Neural cell (in vitro differentiated cells): ENCODE measurements around the gene GSE1. TPM values are rescaled to one million over a fixed set of nuclear protein-coding genes. Genes with fewer than 3 reads are reported as not detected.

Source experiments
- H2AFZ ChIP-seq: fragments of 200-600, 300-800 bp; sonication (generic), shearing (Covaris generic); 2 replicates; pipeline ENCODE4 v1.6.0; 2014; ENCODE audit warnings: low read depth, mild to moderate bottlenecking, antibody characterized with exemption, low read length, moderate library complexity
- H3F3A ChIP-seq: fragments of 200-600 bp; shearing (Covaris generic); 2 replicates; pipeline ENCODE4 v1.6.1; 2016; ENCODE audit warnings: mild to moderate bottlenecking, moderate library complexity, mixed read lengths, antibody characterized with exemption, low read length; ENCODE audit not compliant: insufficient read depth, poor library complexity, severe bottlenecking
- H3K27ac ChIP-seq: fragments of 200-600, 300-800 bp; sonication (generic), shearing (Covaris generic); 2 replicates; pipeline ENCODE4 v1.5.1; 2014; ENCODE audit warnings: mild to moderate bottlenecking, low read length, moderate library complexity
- H3K27me3 ChIP-seq: fragments of 300-800, 200-600 bp; sonication (generic), shearing (Covaris generic); 2 replicates; pipeline ENCODE4 v1.6.0; 2014; ENCODE audit warnings: mild to moderate bottlenecking, low read depth, low read length, moderate library complexity; ENCODE audit not compliant: insufficient read depth
- H3K36me3 ChIP-seq: fragments of 300-800, 200-600 bp; sonication (generic), shearing (Covaris generic); 2 replicates; pipeline ENCODE4 v1.5.1; 2014; ENCODE audit warnings: mild to moderate bottlenecking, antibody characterized with exemption, low read length, moderate library complexity; ENCODE audit not compliant: insufficient read depth
- H3K4me2 ChIP-seq: fragments of 300-800, 200-600 bp; sonication (generic), shearing (Covaris generic); 2 replicates; pipeline ENCODE4 v1.6.0; 2014; ENCODE audit warnings: mild to moderate bottlenecking, low read length
- H3K4me3 ChIP-seq: fragments of 300-800, 200-600 bp; sonication (generic), shearing (Covaris generic); 2 replicates; pipeline ENCODE4 v1.5.1; 2014; ENCODE audit warnings: mild to moderate bottlenecking, low read length, moderate library complexity
- H3K79me2 ChIP-seq: fragments of 200-600 bp; shearing (Covaris generic); replicated peaks from 2 replicates; pipeline ENCODE4 v1.6.0; 2014; ENCODE audit warnings: mild to moderate bottlenecking, low read length, moderate library complexity; ENCODE audit not compliant: insufficient read depth
- H3K9ac ChIP-seq: fragments of 300-800, 200-600 bp; sonication (generic), shearing (Covaris generic); 2 replicates; pipeline ENCODE4 v1.6.1; 2016; ENCODE audit warnings: mild to moderate bottlenecking, low read length, mixed read lengths
- H3K9me2 ChIP-seq: fragments of 200-600 bp; shearing (Covaris generic); 2 replicates; pipeline ENCODE4 v1.6.1; 2016; ENCODE audit warnings: mild to moderate bottlenecking, low read length, mixed read lengths; ENCODE audit not compliant: insufficient read depth
- H3K9me3 ChIP-seq: fragments of 200-600, 300-800 bp; sonication (generic), shearing (Covaris generic); 2 replicates; pipeline ENCODE4 v1.6.1; 2016; ENCODE audit warnings: mild to moderate bottlenecking, mixed run types, low read length, moderate library complexity, mixed read lengths
- H4K20me1 ChIP-seq: fragments of 200-600 bp; shearing (Covaris generic); 2 replicates; pipeline ENCODE4 v1.6.1; 2016; ENCODE audit warnings: mild to moderate bottlenecking, mixed run types; ENCODE audit not compliant: insufficient read depth
- CTCF ChIP-seq: fragments of 450-650 bp; IDR thresholded peaks from 2 replicates; pipeline ENCODE4 v1.5.1; 2014; ENCODE audit warnings: antibody characterized with exemption, mild to moderate bottlenecking, moderate library complexity; ENCODE audit not compliant: poor library complexity, severe bottlenecking
- EP300 ChIP-seq: fragments of 450-650 bp; conservative IDR thresholded peaks from 2 replicates; pipeline ENCODE4 v1.6.1; 2014; ENCODE audit warnings: antibody characterized with exemption, mild to moderate bottlenecking, moderate library complexity; ENCODE audit not compliant: poor library complexity, severe bottlenecking
- EZH2 ChIP-seq: fragments of 200-600, 300-800 bp; shearing (Covaris generic), sonication (generic); IDR thresholded peaks from 2 replicates; pipeline ENCODE4 v1.6.1; 2014; ENCODE audit warnings: antibody characterized with exemption, low read length, borderline replicate concordance, mild to moderate bottlenecking; ENCODE audit not compliant: insufficient read depth, poor library complexity, severe bottlenecking
- MXI1 ChIP-seq: fragments of 450-650 bp; conservative IDR thresholded peaks from 2 replicates; pipeline ENCODE4 v1.6.1; 2014; ENCODE audit warnings: antibody characterized with exemption, mild to moderate bottlenecking; ENCODE audit not compliant: poor library complexity, severe bottlenecking
- POLR2AphosphoS5 ChIP-seq: IDR thresholded peaks from 2 replicates; pipeline ENCODE4 v1.6.1; 2012
- RAD21 ChIP-seq: fragments of 450-650 bp; conservative IDR thresholded peaks from 2 replicates; pipeline ENCODE4 v1.6.1; 2014; ENCODE audit warnings: antibody characterized with exemption, mild to moderate bottlenecking, moderate library complexity
- REST ChIP-seq: IDR thresholded peaks from 2 replicates; pipeline ENCODE4 v1.6.1; 2012; ENCODE audit warnings: borderline replicate concordance
- SMC3 ChIP-seq: fragments of 450-650 bp; conservative IDR thresholded peaks from 2 replicates; pipeline ENCODE4 v1.6.1; 2014; ENCODE audit warnings: antibody characterized with exemption, mild to moderate bottlenecking, moderate library complexity; ENCODE audit not compliant: poor library complexity
- TAF1 ChIP-seq: IDR thresholded peaks from 2 replicates; pipeline ENCODE4 v1.6.1; 2012; ENCODE audit warnings: low read depth
- polyA plus RNA-seq: library from polyadenylated mRNA; depleted of rRNA; stranded (reverse); fragments of >200 nt; gene quantifications from 2 replicates; pipeline ENCODE4 v1.2.3, GENCODE V29; 2014

GSE1 gene
- polyA plus RNA-seq, 1 donor from 2014 or later = 35.6 TPM

- H3K9me3 ChIP-seq = no peaks in the 10 kb centered on the region
- no peak overlapping the region for H3K4me2 ChIP-seq
- H3F3A ChIP-seq = no peaks in the 10 kb centered on the region
- no peak overlapping the region for H3K9ac ChIP-seq
- H3K27ac ChIP-seq = no peak overlapping the region
- TF ChIP-seq EP300 = no peak
- TF ChIP-seq EZH2 = no peak
- no peak for TF ChIP-seq POLR2AphosphoS5
- no peak for TF ChIP-seq MXI1
- no peak for TF ChIP-seq RAD21
- TF ChIP-seq CTCF = no peak
- TF ChIP-seq SMC3 = no peak
- no peak for TF ChIP-seq REST
- TF ChIP-seq TAF1 = no peak
- H2AFZ ChIP-seq = no peak overlapping the region
- no peaks in the 10 kb centered on the region for H3K9me2 ChIP-seq
- H3K79me2 ChIP-seq = no peaks in the 10 kb centered on the region
- H4K20me1 ChIP-seq = no peaks in the 10 kb centered on the region
- no peak overlapping the region for H3K4me3 ChIP-seq
- H3K27me3 ChIP-seq = no peaks in the 10 kb centered on the region
- peaks cover 9% of the 10 kb centered on the region for H3K36me3 ChIP-seq
Observed at GRCh38 chr16:85660843-85661739, 48.0 kb downstream of the GSE1 start.

- TF ChIP-seq CTCF = no peak
- no peak for TF ChIP-seq EP300
- TF ChIP-seq REST = no peak
- Histone ChIP-seq H3K79me2 (no peaks in the 10 kb centered on the region), H3K9me3 (no peaks in the 10 kb centered on the region), H3K27me3 (no peaks in the 10 kb centered on the region), H2AFZ (no peak overlapping the region), H3K4me2 (no peak overlapping the region), H3K9me2 (no peaks in the 10 kb centered on the region), H3K27ac (no peak overlapping the region), H3K4me3 (no peak overlapping the region), H3F3A (no peaks in the 10 kb centered on the region), H3K36me3 (peaks cover 11% of the 10 kb centered on the region), H4K20me1 (no peaks in the 10 kb centered on the region), H3K9ac (no peak overlapping the region)
Observed at GRCh38 chr16:85661740-85662481, 48.8 kb downstream of the GSE1 start.
